Activated naive CD4-positive, alpha-beta T cell treated with anti-CD3 and anti-CD28 coated beads for 36 hours (primary cell): Measurements from ENCODE around the gene TRDMT1. TPM values are rescaled to one million over a fixed set of nuclear protein-coding genes. Genes with fewer than 3 reads are reported as not detected.

Experiments used
- CTCF ChIA-PET: fragments of 350-600 bp; sonication (Branson Sonifier 250); formaldehyde crosslinking; loops from one replicate; lab custom pipeline; 2021; ENCODE audit warnings: antibody characterized with exemption; lab: Charles Lee
- DNase-seq: peaks from one replicate; pipeline ENCODE4 v3.0.0-alpha.2; 2020
- H3K27ac Mint-ChIP-seq: one replicate; pipeline ENCODE4 v1.8.0; 2021; ENCODE audit warnings: mild to moderate bottlenecking, mixed read lengths
- H3K27me3 Mint-ChIP-seq: one replicate; pipeline ENCODE4 v1.8.0; 2021; ENCODE audit warnings: low read depth, mixed read lengths
- H3K36me3 Mint-ChIP-seq: one replicate; pipeline ENCODE4 v1.8.0; 2021; ENCODE audit warnings: low read depth, mixed read lengths
- H3K4me1 Mint-ChIP-seq: one replicate; pipeline ENCODE4 v1.8.0; 2021; ENCODE audit warnings: low read depth, mixed read lengths
- H3K4me3 Mint-ChIP-seq: one replicate; pipeline ENCODE4 v1.8.0; 2021; ENCODE audit warnings: mild to moderate bottlenecking, moderate library complexity, mixed read lengths
- H3K9me3 Mint-ChIP-seq: one replicate; pipeline ENCODE4 v1.8.0; 2021; ENCODE audit warnings: mixed read lengths
- intact Hi-C: fragments of 100-400 bp; cut with micrococcal nuclease; formaldehyde crosslinking; loops from one replicate; pipeline ENCODE4 v1.15.1; 2023
- total RNA-seq, 2 experiments: library from RNA; stranded (reverse); gene quantifications; one replicate each; pipeline ENCODE4 v1.2.3, GENCODE V29; 2021

The TRDMT1 gene
- total RNA-seq, 2 experiments from 2014 or later: 6.5 to 7.2 TPM

GRCh38 chr10:17106991-17107390, 94.5 kb downstream of the TRDMT1 start:
- peaks cover 5% of the 10 kb centered on the region for H3K4me1 Mint-ChIP-seq
- CTCF ChIA-PET: no interaction called here
- no peak for DNase-seq
- peaks cover 8% of the 10 kb centered on the region for H3K36me3 Mint-ChIP-seq
- H3K9me3 Mint-ChIP-seq: no peaks in the 10 kb centered on the region
- H3K27ac Mint-ChIP-seq: no peak overlapping the region
- H3K27me3 Mint-ChIP-seq: no peaks in the 10 kb centered on the region
- intact Hi-C loops: no loop called here
- no peak overlapping the region for H3K4me3 Mint-ChIP-seq

DNA sequence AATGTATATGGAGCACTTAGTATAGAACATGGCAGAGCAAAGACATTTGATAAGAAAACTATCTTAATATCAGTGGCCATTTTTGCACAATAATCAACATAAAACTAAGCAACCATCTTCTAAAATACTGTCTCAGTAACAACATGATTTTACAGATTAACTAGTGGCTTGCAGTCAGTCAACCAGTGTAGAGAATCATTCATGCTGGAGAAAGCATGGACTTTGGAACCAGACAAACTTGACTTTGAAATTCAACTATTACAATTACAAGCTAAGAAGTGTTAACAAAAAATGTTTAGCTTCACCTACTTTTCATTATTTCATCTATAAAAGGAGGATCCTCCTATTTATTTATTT, 99.6 kb downstream of the TRDMT1 start:
- H3K9me3 Mint-ChIP-seq: peaks cover under 1% of the 10 kb centered on the region
- no peak for DNase-seq
- H3K4me3 Mint-ChIP-seq: no peak overlapping the region
- CTCF ChIA-PET: interaction anchor here (1.3 kb wide), 1 partner anchor 24 kb away, joined by 4 read pairs; no protein-coding TSS in a partner anchor
- intact Hi-C loops: no loop called here
- no peaks in the 10 kb centered on the region for H3K4me1 Mint-ChIP-seq
- H3K36me3 Mint-ChIP-seq: peaks cover 3% of the 10 kb centered on the region
- no peak overlapping the region for H3K27ac Mint-ChIP-seq
- no peaks in the 10 kb centered on the region for H3K27me3 Mint-ChIP-seq

DNA sequence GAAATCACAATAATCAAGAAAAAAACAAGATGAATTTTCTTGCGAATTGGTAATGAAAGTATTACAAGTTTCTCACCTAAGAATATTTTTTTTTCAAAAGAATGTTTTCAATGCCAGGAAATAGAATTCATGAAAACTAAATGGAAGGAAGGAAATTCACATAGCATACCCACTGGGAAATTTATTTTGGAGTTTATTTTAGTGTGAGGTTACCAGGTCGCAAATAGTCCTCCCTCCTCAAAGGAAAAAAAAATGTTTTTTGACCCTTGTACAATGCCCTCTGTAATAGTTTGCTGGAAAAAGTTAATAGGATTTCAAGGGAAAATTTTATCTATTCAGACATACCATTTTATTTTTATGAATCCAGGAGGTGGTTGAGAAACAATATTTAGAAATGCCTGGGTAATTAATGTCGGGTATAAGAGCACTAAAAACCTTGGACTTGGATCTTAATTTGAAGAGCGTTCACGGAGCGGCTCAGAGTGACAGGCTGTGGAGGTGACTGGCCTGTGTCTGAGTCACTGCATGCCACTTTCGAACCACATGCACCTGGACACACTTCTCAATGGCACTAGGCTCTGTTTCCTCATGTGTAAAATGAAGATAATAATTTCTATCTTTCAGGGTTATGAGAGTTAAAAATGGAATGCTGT, 100.1 kb downstream of the TRDMT1 start:
- H3K4me1 Mint-ChIP-seq: no peaks in the 10 kb centered on the region
- H3K36me3 Mint-ChIP-seq: peaks cover 3% of the 10 kb centered on the region
- peaks cover 2% of the 10 kb centered on the region for H3K9me3 Mint-ChIP-seq
- CTCF ChIA-PET: interaction anchor here (1.3 kb wide), 1 partner anchor 23 kb away, joined by 4 read pairs; no protein-coding TSS in a partner anchor
- no peak overlapping the region for H3K4me3 Mint-ChIP-seq
- intact Hi-C loops: no loop called here
- H3K27me3 Mint-ChIP-seq: no peaks in the 10 kb centered on the region
- no peak overlapping the region for H3K27ac Mint-ChIP-seq
- DNase-seq: no peak

DNA sequence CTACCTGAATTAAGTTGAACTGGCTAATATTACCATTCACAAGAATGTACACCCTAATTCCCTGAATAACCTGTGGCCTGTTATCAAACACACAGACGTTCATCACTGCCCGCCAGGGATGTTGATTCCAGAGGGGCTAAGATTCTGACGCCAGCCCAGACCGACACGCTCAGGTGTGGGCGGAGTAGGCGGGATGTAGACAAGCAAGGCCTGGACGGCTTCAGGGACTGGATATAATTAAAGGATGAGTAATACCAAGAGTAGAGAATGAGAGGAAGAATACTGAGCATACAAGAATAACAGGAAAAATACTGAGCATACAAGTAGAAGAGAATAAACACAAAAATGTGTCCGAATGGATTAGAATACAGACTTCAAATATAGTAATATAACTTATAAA, 100.9 kb downstream of the TRDMT1 start:
- peaks cover 2% of the 10 kb centered on the region for H3K9me3 Mint-ChIP-seq

GRCh38 chr10:17098012-17098411, 103.5 kb downstream of the TRDMT1 start:
- Mint-ChIP-seq H3K9me3 (peaks cover 5% of the 10 kb centered on the region), H3K27me3 (no peaks in the 10 kb centered on the region), H3K4me1 (no peaks in the 10 kb centered on the region), H3K4me3 (no peak overlapping the region), H3K36me3 (peaks cover 9% of the 10 kb centered on the region), H3K27ac (no peak overlapping the region)
- no peak for DNase-seq
- intact Hi-C loops: no loop called here
- CTCF ChIA-PET: interaction anchor here (0.6 kb wide), 1 partner anchor 278 kb away, joined by 3 read pairs; no protein-coding TSS in a partner anchor

More for the DNA sequence above, 100.9 kb downstream of the TRDMT1 start:
- no peak overlapping the region for H3K4me3 Mint-ChIP-seq
- CTCF ChIA-PET: no interaction called here
- no peaks in the 10 kb centered on the region for H3K27me3 Mint-ChIP-seq
- H3K36me3 Mint-ChIP-seq: peaks cover 5% of the 10 kb centered on the region
- H3K4me1 Mint-ChIP-seq: no peaks in the 10 kb centered on the region
- no peak overlapping the region for H3K27ac Mint-ChIP-seq
- intact Hi-C loops: no loop called here
- no peak for DNase-seq

Other genes starting within 250 kb of the TRDMT1 start
- under 1 TPM; 0.37 to 0.41 TPM for gene CUBN, start 71.9 kb downstream of the TRDMT1 start, total RNA-seq
- gene VIM, start 26.6 kb upstream of the TRDMT1 start, total RNA-seq: 10 to 100 TPM; 58.3 to 60.6 TPM